OCI-LY7 (cell line): Measurements from ENCODE around the gene XRCC3. TPM values are rescaled to one million over a fixed set of nuclear protein-coding genes. Genes with fewer than 3 reads are reported as not detected.

ENCODE experiments used
- BruUV-seq: library from RNA; stranded (reverse); fragments of 400-500 nt; replicated peaks from 2 replicates; lab custom pipeline; 2021; lab: Mats Ljungman, UMichigan
- CTCF ChIA-PET: fragments of 300-600 bp; sonication (Branson Sonifier 250); formaldehyde crosslinking; loops from one replicate; lab custom pipeline; 2022; ENCODE audit warnings: antibody characterized with exemption; ENCODE audit not compliant: unreplicated experiment; lab: Charles Lee
- POLR2A ChIA-PET: fragments of 300-600 bp; sonication (Branson Sonifier 250); formaldehyde crosslinking; loops from one replicate; lab custom pipeline; 2022; ENCODE audit warnings: antibody characterized with exemption; lab: Charles Lee
- DNase-seq: peaks from one replicate; pipeline ENCODE4 v3.0.0-alpha.2; 2015; ENCODE audit warnings: low spot score
- H2AFZ ChIP-seq: fragments of 200-600 bp; sonication (generic), shearing (Covaris generic); 2 replicates; pipeline ENCODE4 v1.6.1; 2014; ENCODE audit warnings: mild to moderate bottlenecking, antibody characterized with exemption, low read length, moderate library complexity
- H3K27ac ChIP-seq: fragments of 200-600 bp; sonication (generic); 2 replicates; pipeline ENCODE4 v1.5.1; 2014; ENCODE audit warnings: mixed run types, low read depth, mild to moderate bottlenecking, moderate library complexity, low read length, inconsistent platforms; ENCODE audit not compliant: poor library complexity, severe bottlenecking
- H3K36me3 ChIP-seq: fragments of 200-600 bp; sonication (generic); 2 replicates; pipeline ENCODE4 v1.6.1; 2014; ENCODE audit warnings: mild to moderate bottlenecking, antibody characterized with exemption, low read length, moderate library complexity, mixed read lengths; ENCODE audit not compliant: insufficient read depth
- H3K4me1 ChIP-seq: fragments of 200-600 bp; sonication (generic); 2 replicates; pipeline ENCODE4 v1.5.1; 2014; ENCODE audit warnings: mild to moderate bottlenecking, low read length; ENCODE audit not compliant: insufficient read depth, poor library complexity, severe bottlenecking
- H3K4me2 ChIP-seq: fragments of 200-600 bp; sonication (generic); 2 replicates; pipeline ENCODE4 v1.6.1; 2014; ENCODE audit warnings: mild to moderate bottlenecking, low read length
- H3K4me3 ChIP-seq: fragments of 200-600 bp; sonication (generic); 2 replicates; pipeline ENCODE4 v1.5.1; 2014; ENCODE audit warnings: mild to moderate bottlenecking, low read depth, low read length; ENCODE audit not compliant: poor library complexity, severe bottlenecking
- H3K79me2 ChIP-seq: fragments of 200-600 bp; sonication (generic); 2 replicates; pipeline ENCODE4 v1.6.1; 2016; ENCODE audit warnings: low read depth, mild to moderate bottlenecking, low read length, moderate library complexity, mixed read lengths; ENCODE audit not compliant: insufficient read depth
- H3K9me2 ChIP-seq: fragments of 200-600 bp; sonication (generic); 2 replicates; pipeline ENCODE4 v1.6.1; 2016; ENCODE audit warnings: mild to moderate bottlenecking, low read length, mixed read lengths; ENCODE audit not compliant: insufficient read depth
- H3K9me3 ChIP-seq: fragments of 200-600 bp; sonication (generic); 2 replicates; pipeline ENCODE4 v1.6.1; 2014; ENCODE audit warnings: mild to moderate bottlenecking, mixed run types, low read length, mixed read lengths
- H4K20me1 ChIP-seq: fragments of 200-600 bp; sonication (generic); 2 replicates; pipeline ENCODE4 v1.6.1; 2014; ENCODE audit warnings: mild to moderate bottlenecking, antibody characterized with exemption, low read length, moderate library complexity, mixed read lengths; ENCODE audit not compliant: insufficient read depth
- EZH2phosphoT487 ChIP-seq: fragments of 200-600 bp; sonication (generic); IDR thresholded peaks from 2 replicates; pipeline ENCODE4 v1.6.1; 2018; ENCODE audit warnings: low read depth, borderline replicate concordance, mild to moderate bottlenecking, mixed run types, antibody characterized with exemption, low read length, moderate library complexity, mixed read lengths
- intact Hi-C: fragments of 100-400 bp; cut with micrococcal nuclease; formaldehyde crosslinking; loops from one replicate; pipeline ENCODE4 v1.10.0; 2022; ENCODE audit not compliant: unreplicated experiment
- total RNA-seq, 2 experiments: library from RNA; depleted of rRNA in 1 of 2; stranded (reverse); fragments of >200 nt in 1 of 2; shearing (Covaris generic) in 1 of 2; gene quantifications; 2 replicates each; pipeline ENCODE4 v1.2.3, GENCODE V29; 2014 to 2022
- TF ChIP-seq, protein P1 (sequence below): fragments of 200-600 bp; sonication (generic); conservative IDR thresholded peaks from 2 replicates; pipeline ENCODE4 v1.5.1; 2014; ENCODE audit warnings: mild to moderate bottlenecking, antibody characterized with exemption, low read length, moderate library complexity, mixed read lengths

Gene XRCC3
- total RNA-seq, 2 experiments from 2014 or later: 83.3 to 130 TPM

DNA sequence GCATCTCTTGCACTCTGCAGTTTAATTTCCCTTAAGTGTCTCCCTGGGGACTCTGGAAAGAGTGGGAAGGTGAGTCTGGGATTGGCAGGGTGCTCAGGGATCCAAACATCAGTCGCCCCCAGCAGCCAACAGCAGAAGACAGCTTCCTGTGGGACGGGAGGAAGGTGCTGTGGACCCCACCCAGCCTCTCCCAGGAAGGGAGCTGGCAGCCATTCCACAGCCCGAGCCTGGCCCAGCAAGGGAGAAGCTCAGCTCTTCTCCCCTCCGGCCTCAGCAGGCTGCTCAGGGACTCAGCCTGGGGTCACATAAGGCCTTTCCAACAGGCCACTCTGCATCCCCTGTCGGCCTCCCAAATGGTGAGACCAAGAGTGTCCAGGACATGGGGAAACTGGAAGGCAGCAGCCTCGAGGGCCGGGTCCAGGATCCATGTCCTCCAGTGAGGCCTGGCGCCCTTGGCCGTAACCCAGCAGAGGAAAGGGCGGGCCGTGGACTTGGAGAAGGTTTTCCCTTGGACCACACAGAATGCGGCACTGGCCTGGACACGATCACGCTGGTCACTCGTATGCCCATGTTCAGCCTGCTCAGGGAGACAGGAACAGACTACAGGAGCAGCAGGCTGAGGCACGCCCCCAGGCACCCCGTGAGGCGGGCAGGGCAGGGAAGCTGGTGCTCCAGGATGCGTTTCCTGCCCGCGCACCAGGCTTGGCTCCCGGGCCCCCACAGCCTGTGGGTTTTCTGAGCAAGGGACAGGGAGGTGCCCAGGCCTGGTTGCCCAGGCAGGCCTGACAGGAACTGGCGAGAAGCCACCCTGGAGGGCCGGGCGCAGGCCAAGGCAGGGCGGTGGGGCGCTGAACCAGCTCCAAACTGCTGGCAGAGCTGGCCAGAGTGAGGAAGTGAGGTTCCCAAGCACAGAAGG lies 3.5 kb downstream of the XRCC3 start:
- ChIA-PET POLR2A (interaction anchor here (0.6 to 1.1 kb wide), 3 partner anchors 10 to 194 kb away, joined by 3 to 4 read pairs (median 3); no protein-coding TSS in a partner anchor), CTCF (no interaction called here)
- H3K79me2 ChIP-seq: peaks cover 36% of the 10 kb centered on the region
- no peak overlapping the region for H3K27ac ChIP-seq
- H3K4me2 ChIP-seq: peak overlapping the region; percentile 36; the same call in 1 of the 2 replicates
- intact Hi-C loops: no loop called here
- H3K4me1 ChIP-seq: peaks cover 33% of the 10 kb centered on the region
- H3K9me2 ChIP-seq: no peaks in the 10 kb centered on the region
- no peak for TF ChIP-seq EZH2phosphoT487
- TF ChIP-seq, protein P1, sequence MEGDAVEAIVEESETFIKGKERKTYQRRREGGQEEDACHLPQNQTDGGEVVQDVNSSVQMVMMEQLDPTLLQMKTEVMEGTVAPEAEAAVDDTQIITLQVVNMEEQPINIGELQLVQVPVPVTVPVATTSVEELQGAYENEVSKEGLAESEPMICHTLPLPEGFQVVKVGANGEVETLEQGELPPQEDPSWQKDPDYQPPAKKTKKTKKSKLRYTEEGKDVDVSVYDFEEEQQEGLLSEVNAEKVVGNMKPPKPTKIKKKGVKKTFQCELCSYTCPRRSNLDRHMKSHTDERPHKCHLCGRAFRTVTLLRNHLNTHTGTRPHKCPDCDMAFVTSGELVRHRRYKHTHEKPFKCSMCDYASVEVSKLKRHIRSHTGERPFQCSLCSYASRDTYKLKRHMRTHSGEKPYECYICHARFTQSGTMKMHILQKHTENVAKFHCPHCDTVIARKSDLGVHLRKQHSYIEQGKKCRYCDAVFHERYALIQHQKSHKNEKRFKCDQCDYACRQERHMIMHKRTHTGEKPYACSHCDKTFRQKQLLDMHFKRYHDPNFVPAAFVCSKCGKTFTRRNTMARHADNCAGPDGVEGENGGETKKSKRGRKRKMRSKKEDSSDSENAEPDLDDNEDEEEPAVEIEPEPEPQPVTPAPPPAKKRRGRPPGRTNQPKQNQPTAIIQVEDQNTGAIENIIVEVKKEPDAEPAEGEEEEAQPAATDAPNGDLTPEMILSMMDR: no peak
- H3K36me3 ChIP-seq: peaks cover 72% of the 10 kb centered on the region
- no peaks in the 10 kb centered on the region for H3K9me3 ChIP-seq
- peaks cover 8% of the 10 kb centered on the region for H4K20me1 ChIP-seq
- BruUV-seq: no TSS peak
- DNase-seq: no peak
- no peak overlapping the region for H2AFZ ChIP-seq
- H3K4me3 ChIP-seq: no peak overlapping the region

DNA sequence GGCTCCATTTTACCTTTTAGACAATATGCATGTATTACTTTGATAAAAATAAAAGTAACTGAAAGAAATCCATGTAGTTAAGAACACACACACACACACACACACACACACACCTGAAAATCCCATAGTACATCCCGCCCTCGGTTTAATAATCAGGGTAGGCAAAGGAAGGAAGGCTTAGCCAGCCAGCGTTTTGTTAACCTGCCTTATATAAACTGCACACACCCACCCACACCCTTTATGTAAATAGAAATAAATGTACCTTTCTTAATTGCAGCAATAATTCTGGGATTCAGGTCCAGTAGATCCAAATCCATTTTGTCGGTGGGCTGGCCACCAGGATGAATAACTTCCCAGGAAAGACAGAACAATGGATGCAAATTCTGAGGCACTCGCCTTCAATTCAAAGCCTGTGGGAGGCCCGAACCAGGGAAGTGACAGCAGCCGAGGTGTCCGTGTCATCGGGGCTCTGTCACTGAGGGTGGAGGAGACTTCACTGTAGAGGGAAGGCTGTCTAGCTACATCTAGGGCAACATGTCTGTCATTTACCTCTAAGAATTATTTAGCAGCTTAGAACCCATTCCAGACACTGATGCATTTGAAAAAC lies 4.4 kb downstream of the XRCC3 start:
- peaks cover 81% of the 10 kb centered on the region for H3K36me3 ChIP-seq
- no peak overlapping the region for H2AFZ ChIP-seq
- no peak overlapping the region for H3K4me3 ChIP-seq
- H3K4me1 ChIP-seq: peaks cover 27% of the 10 kb centered on the region
- H3K9me2 ChIP-seq: no peaks in the 10 kb centered on the region
- ChIA-PET CTCF (no interaction called here), POLR2A (interaction anchor here (1.1 kb wide), 1 partner anchor 9 kb away, joined by 3 read pairs; no protein-coding TSS in a partner anchor)
- no peak for DNase-seq
- peaks cover 8% of the 10 kb centered on the region for H4K20me1 ChIP-seq
- H3K79me2 ChIP-seq: peaks cover 29% of the 10 kb centered on the region
- BruUV-seq: no TSS peak
- TF ChIP-seq, protein P1: no peak
- TF ChIP-seq EZH2phosphoT487: no peak
- no peaks in the 10 kb centered on the region for H3K9me3 ChIP-seq
- intact Hi-C loops: no loop called here
- H3K4me2 ChIP-seq: peak overlapping the region; percentile 36; the same call in 1 of the 2 replicates
- no peak overlapping the region for H3K27ac ChIP-seq
